ENCODE measurements around the gene CLPTM1. TPM values are rescaled to one million over a fixed set of nuclear protein-coding genes. Genes with fewer than 3 reads are reported as not detected.
A peak's percentile ranks its signal among the peaks of the same experiment; 100 is the strongest.
"Not testable (repeated sequence)": the region's sequence is repeated elsewhere in the genome, so short reads cannot be mapped to it uniquely, and the experiment has no call there.

Gene CLPTM1
- total RNA-seq, 1 donor from 2014 or later = 17.9 TPM

DNA sequence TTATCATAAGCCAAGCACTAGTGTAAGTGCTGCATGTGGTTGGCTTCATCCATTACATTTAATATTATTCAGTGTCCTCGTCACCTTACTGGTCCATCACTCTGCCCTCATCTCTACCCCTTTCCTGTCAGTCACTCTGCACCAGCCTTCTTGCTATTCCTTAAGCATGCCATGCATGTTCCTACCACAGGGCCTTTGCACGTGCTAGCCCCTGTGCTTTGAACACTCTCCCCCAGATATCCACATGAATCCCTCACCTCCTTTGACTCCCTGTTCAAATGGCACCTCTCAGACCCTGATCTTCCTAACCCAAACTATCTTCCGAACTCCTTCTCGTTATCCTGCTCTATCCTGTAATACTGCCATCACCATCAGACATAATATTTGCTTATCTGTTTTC is 42.8 kb downstream of the CLPTM1 start:
- H3K4me3 ChIP-seq (ENCODE audit: low read depth, low read length) = no peak overlapping the region
- no peak for DNase-seq (ENCODE audit: low read depth)
- FAIRE-seq = no peak
- TF ChIP-seq, protein P1, sequence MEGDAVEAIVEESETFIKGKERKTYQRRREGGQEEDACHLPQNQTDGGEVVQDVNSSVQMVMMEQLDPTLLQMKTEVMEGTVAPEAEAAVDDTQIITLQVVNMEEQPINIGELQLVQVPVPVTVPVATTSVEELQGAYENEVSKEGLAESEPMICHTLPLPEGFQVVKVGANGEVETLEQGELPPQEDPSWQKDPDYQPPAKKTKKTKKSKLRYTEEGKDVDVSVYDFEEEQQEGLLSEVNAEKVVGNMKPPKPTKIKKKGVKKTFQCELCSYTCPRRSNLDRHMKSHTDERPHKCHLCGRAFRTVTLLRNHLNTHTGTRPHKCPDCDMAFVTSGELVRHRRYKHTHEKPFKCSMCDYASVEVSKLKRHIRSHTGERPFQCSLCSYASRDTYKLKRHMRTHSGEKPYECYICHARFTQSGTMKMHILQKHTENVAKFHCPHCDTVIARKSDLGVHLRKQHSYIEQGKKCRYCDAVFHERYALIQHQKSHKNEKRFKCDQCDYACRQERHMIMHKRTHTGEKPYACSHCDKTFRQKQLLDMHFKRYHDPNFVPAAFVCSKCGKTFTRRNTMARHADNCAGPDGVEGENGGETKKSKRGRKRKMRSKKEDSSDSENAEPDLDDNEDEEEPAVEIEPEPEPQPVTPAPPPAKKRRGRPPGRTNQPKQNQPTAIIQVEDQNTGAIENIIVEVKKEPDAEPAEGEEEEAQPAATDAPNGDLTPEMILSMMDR (IDR thresholded peaks at IDR 0.05; ENCODE audit: insufficient read depth, low read length, severe bottlenecking) = no peak
- H3K27me3 ChIP-seq (ENCODE audit: control insufficient read depth, insufficient read depth, low read length) = no peaks in the 10 kb centered on the region
- H3K36me3 ChIP-seq (ENCODE audit: control insufficient read depth, insufficient read depth, low read length) = no peaks in the 10 kb centered on the region

DNA sequence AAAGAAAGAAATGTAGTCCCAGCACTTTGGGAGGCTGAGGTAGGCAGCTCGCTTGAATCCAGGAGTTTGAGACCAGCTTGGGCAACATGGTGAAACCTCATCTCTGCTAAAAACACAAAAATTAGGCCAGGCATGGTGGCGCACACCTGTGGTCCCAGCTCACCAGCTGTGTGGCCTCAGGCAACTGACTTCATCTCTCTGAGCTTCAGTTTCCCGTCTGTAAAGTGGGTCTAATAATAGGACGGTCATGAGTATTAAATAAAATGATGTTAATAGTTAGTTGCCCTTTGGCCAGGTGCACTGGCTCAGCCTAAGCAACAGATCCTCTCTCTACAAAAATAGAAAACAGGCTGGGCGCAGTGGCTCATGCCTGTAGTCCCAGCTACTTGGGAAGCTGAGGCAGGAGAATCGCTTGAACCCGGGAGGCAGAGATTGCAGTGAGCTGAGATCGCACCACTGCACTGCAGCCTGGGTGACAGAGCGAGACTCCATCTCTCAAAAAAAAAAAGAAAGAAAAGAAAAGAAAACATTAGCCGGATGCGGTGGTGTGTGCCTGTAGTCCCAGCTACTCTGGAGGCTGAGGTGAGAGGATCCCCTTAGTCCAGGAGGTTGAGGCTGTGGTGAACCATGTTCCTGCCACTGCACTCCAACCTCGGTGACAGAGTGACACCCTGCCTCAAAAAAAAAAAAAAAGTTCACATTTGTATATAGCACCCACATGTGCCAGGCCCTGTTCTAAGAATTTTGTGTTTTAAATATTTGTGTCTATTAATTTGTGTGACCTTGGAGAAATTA is 44.1 kb downstream of the CLPTM1 start:
- not testable (repeated sequence) for FAIRE-seq; H3K36me3 ChIP-seq (ENCODE audit: control insufficient read depth, insufficient read depth, low read length); DNase-seq (ENCODE audit: low read depth); H3K4me3 ChIP-seq (ENCODE audit: low read depth, low read length); H3K27me3 ChIP-seq (ENCODE audit: control insufficient read depth, insufficient read depth, low read length)

DNA sequence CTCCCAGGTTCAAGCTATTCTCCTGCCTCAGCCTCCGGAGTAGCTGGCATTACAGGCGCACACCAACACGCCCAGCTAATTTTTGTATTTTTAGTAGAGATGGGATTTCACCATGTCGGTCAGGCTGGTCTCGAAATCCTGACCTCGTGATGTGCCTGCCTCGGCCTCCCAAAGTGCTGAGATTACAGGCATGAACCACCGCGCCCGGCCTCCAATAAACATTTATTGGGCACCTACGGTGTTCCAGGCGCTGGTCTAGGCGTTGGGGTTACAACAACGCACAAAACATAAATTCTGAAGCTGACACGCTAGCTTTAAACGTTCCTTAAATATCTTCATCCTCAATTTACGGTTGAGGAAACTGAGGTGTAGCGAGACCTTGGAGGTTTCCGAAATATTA is 45.5 kb downstream of the CLPTM1 start:
- not testable (repeated sequence) for H3K27me3 ChIP-seq (ENCODE audit: control insufficient read depth, insufficient read depth, low read length); H3K4me3 ChIP-seq (ENCODE audit: low read depth, low read length); FAIRE-seq; H3K36me3 ChIP-seq (ENCODE audit: control insufficient read depth, insufficient read depth, low read length); DNase-seq (ENCODE audit: low read depth)

DNA sequence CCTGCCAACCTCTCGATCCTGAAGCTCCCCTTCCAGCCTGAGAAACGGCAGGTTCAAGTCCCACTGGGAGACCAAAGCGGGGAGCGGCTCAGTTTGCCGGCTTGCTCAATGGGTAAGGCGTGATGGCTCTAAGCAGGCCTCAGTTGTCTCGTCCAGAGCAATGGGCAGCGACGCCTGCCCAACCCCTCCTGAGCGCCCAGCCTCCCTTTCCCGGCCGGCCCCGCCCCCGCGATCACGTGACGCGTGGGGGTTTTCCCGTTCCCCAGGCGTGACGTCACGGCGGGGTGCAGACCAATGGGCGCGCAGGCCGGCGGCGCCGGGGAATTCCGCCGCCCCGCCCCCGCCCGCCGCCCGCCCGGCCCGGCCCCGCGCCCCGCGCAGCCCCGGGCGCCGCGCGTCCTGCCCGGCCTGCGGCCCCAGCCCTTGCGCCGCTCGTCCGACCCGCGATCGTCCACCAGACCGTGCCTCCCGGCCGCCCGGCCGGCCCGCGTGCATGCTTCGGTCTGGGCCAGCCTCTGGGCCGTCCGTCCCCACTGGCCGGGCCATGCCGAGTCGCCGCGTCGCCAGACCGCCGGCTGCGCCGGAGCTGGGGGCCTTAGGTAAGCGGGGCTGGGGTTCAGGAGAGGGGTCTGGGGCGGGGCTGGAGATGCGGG is 46.0 kb downstream of the CLPTM1 start, which contains the start of gene RELB:
TSS of gene RELB (plus strand) at position 378 of the 653 bp plus-strand sequence. CDS start at position 494, 116 bp downstream.
- Histone ChIP-seq H3K4me3 (ENCODE audit: low read depth, low read length) (peak within 1 kb of the TSS; percentile 86), H3K27me3 (ENCODE audit: control insufficient read depth, insufficient read depth, low read length) (no peaks in the 10 kb centered on the region), H3K36me3 (ENCODE audit: control insufficient read depth, insufficient read depth, low read length) (no peaks in the 10 kb centered on the region)
- FAIRE-seq (no peak), DNase-seq (ENCODE audit: low read depth) (peak; percentile 52)
- TF ChIP-seq, protein P1 (IDR thresholded peaks at IDR 0.05; ENCODE audit: insufficient read depth, low read length, severe bottlenecking) = no peak

DNA sequence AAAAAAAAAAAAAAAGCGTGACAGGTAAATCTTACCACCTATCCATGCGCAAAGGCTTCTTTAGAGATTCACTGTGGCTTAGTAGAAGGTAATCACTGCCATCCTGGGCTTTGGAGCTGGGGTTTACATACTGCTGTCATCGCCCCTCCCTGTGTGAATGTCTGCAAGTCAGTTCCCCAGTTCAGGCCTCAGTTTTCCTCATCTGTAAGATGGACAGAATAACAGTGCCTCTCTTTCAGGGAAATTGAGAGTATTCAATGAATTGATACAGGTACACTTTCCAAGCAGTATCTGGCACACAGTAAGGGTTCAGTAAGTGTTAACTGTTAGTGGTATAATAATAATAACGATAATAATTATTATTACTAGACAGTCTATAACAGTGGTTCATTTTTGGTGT is 48.3 kb downstream of the CLPTM1 start:
- DNase-seq (ENCODE audit: low read depth) (no peak), FAIRE-seq (no peak)
- H3K4me3 ChIP-seq (ENCODE audit: low read depth, low read length) = no peak overlapping the region
- peaks cover 2% of the 10 kb centered on the region for H3K36me3 ChIP-seq (ENCODE audit: control insufficient read depth, insufficient read depth, low read length)
- no peaks in the 10 kb centered on the region for H3K27me3 ChIP-seq (ENCODE audit: control insufficient read depth, insufficient read depth, low read length)
- TF ChIP-seq, protein P1 (IDR thresholded peaks at IDR 0.05; ENCODE audit: insufficient read depth, low read length, severe bottlenecking) = no peak

DNA sequence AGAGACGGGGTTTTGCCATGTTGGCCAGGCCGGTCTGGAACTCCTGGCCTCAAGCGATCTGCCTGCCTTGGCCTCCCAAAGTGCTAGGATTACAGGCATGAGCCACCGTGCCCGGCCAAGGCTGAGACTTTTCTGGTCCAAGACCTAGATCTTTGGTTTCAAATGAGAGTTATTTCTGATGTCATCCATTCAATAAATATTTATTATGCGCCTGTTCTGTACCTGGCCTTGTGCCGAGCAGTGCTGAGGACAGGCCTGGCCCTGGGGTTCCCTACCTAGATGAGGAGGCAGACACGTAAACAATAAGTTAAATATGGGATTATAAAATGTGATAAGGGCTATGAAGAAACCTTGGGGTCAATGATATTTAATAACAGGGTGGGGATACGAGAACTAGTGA is 50.6 kb downstream of the CLPTM1 start:
- peaks cover 2% of the 10 kb centered on the region for H3K36me3 ChIP-seq (ENCODE audit: control insufficient read depth, insufficient read depth, low read length)
- TF ChIP-seq, protein P1 (IDR thresholded peaks at IDR 0.05; ENCODE audit: insufficient read depth, low read length, severe bottlenecking) = no peak
- no peaks in the 10 kb centered on the region for H3K27me3 ChIP-seq (ENCODE audit: control insufficient read depth, insufficient read depth, low read length)
- DNase-seq (ENCODE audit: low read depth) = no peak
- FAIRE-seq = no peak
- H3K4me3 ChIP-seq (ENCODE audit: low read depth, low read length) = no peak overlapping the region
